Memory B cell (primary cell): Measurements from ENCODE around the gene COL28A1.

Experiments used
- ATAC-seq: fragments of 150-1000 bp; cut with Tn5 transposase; 2 replicates; pipeline ENCODE4 v1.10.0; 2021; ENCODE audit warnings: low read depth, mild to moderate bottlenecking, moderate library complexity
- DNase-seq, 2 donors: peaks; one replicate each; pipeline ENCODE4 v3.0.0; 2022; ENCODE audit warnings: low spot score in 2 of 2
- H3K27ac Mint-ChIP-seq: one replicate; pipeline ENCODE4 v1.8.0; 2022; ENCODE audit warnings: mild to moderate bottlenecking, moderate library complexity, mixed read lengths
- H3K27me3 Mint-ChIP-seq: one replicate; pipeline ENCODE4 v1.8.0; 2022; ENCODE audit warnings: mixed read lengths
- H3K36me3 Mint-ChIP-seq: one replicate; pipeline ENCODE4 v1.8.0; 2022; ENCODE audit warnings: mild to moderate bottlenecking, mixed read lengths
- H3K4me1 Mint-ChIP-seq: one replicate; pipeline ENCODE4 v1.8.0; 2022; ENCODE audit warnings: mixed read lengths
- H3K4me3 Mint-ChIP-seq: one replicate; pipeline ENCODE4 v1.8.0; 2022; ENCODE audit warnings: mild to moderate bottlenecking, moderate library complexity, mixed read lengths
- H3K9me3 Mint-ChIP-seq: one replicate; pipeline ENCODE4 v1.8.0; 2022; ENCODE audit warnings: mixed read lengths

The COL28A1 gene

GRCh38 chr7:7370076-7370475, 165.6 kb downstream of the COL28A1 start:
- no peak overlapping the region for H3K4me3 Mint-ChIP-seq
- DNase-seq (no peak), ATAC-seq (no peak)
- no peak overlapping the region for H3K27ac Mint-ChIP-seq
- peaks cover 4% of the 10 kb centered on the region for H3K4me1 Mint-ChIP-seq
- peaks cover 3% of the 10 kb centered on the region for H3K27me3 Mint-ChIP-seq
- H3K9me3 Mint-ChIP-seq: no peaks in the 10 kb centered on the region
- H3K36me3 Mint-ChIP-seq: no peaks in the 10 kb centered on the region

GRCh38 chr7:7369134-7369533, 166.5 kb downstream of the COL28A1 start:
- H3K4me1 Mint-ChIP-seq: peaks cover 4% of the 10 kb centered on the region
- DNase-seq (no peak), ATAC-seq (no peak)
- peaks cover 2% of the 10 kb centered on the region for H3K9me3 Mint-ChIP-seq
- no peak overlapping the region for H3K27ac Mint-ChIP-seq
- peaks cover 2% of the 10 kb centered on the region for H3K36me3 Mint-ChIP-seq
- no peak overlapping the region for H3K4me3 Mint-ChIP-seq
- peaks cover 6% of the 10 kb centered on the region for H3K27me3 Mint-ChIP-seq

GRCh38 chr7:7354674-7355073, 181.0 kb downstream of the COL28A1 start:
- ATAC-seq (no peak), DNase-seq (no peak)
- Mint-ChIP-seq H3K4me3 (no peak overlapping the region), H3K27ac (no peak overlapping the region), H3K27me3 (peaks cover 6% of the 10 kb centered on the region), H3K36me3 (no peaks in the 10 kb centered on the region), H3K4me1 (peaks cover 3% of the 10 kb centered on the region), H3K9me3 (peaks cover 2% of the 10 kb centered on the region)

GRCh38 chr7:7352845-7353244, 182.8 kb downstream of the COL28A1 start:
- no peak for ATAC-seq
- Mint-ChIP-seq H3K4me3 (no peak overlapping the region), H3K27me3 (peaks cover 7% of the 10 kb centered on the region), H3K9me3 (peaks cover 2% of the 10 kb centered on the region), H3K27ac (no peak overlapping the region), H3K36me3 (no peaks in the 10 kb centered on the region), H3K4me1 (peaks cover 3% of the 10 kb centered on the region)
- no peak for DNase-seq

- Mint-ChIP-seq H3K4me1 (peaks cover 3% of the 10 kb centered on the region), H3K9me3 (peaks cover 2% of the 10 kb centered on the region), H3K36me3 (no peaks in the 10 kb centered on the region), H3K27ac (no peak overlapping the region), H3K4me3 (no peak overlapping the region), H3K27me3 (peaks cover 7% of the 10 kb centered on the region)
- no peak for DNase-seq
- ATAC-seq: no peak
Measured at GRCh38 chr7:7351832-7352231, 183.8 kb downstream of the COL28A1 start.

GRCh38 chr7:7351156-7351555, 184.5 kb downstream of the COL28A1 start:
- H3K36me3 Mint-ChIP-seq: no peaks in the 10 kb centered on the region
- H3K27ac Mint-ChIP-seq: no peak overlapping the region
- H3K4me3 Mint-ChIP-seq: no peak overlapping the region
- peaks cover 3% of the 10 kb centered on the region for H3K4me1 Mint-ChIP-seq
- peaks cover 2% of the 10 kb centered on the region for H3K9me3 Mint-ChIP-seq
- DNase-seq (no peak), ATAC-seq (no peak)
- peaks cover 7% of the 10 kb centered on the region for H3K27me3 Mint-ChIP-seq

- DNase-seq (no peak), ATAC-seq (no peak)
- Mint-ChIP-seq H3K9me3 (peaks cover 2% of the 10 kb centered on the region), H3K27ac (no peak overlapping the region), H3K36me3 (no peaks in the 10 kb centered on the region), H3K4me1 (peaks cover 3% of the 10 kb centered on the region), H3K27me3 (peaks cover 10% of the 10 kb centered on the region), H3K4me3 (no peak overlapping the region)
Measured at GRCh38 chr7:7349156-7349555, 186.5 kb downstream of the COL28A1 start.

- no peak for ATAC-seq
- no peaks in the 10 kb centered on the region for H3K36me3 Mint-ChIP-seq
- H3K27ac Mint-ChIP-seq: no peak overlapping the region
- peaks cover 8% of the 10 kb centered on the region for H3K27me3 Mint-ChIP-seq
- peaks cover 2% of the 10 kb centered on the region for H3K9me3 Mint-ChIP-seq
- no peak for DNase-seq
- H3K4me1 Mint-ChIP-seq: peaks cover 3% of the 10 kb centered on the region
- H3K4me3 Mint-ChIP-seq: no peak overlapping the region
Measured at GRCh38 chr7:7347045-7347444, 188.6 kb downstream of the COL28A1 start.

- ATAC-seq (no peak), DNase-seq (no peak)
- Mint-ChIP-seq H3K9me3 (no peaks in the 10 kb centered on the region), H3K4me1 (no peaks in the 10 kb centered on the region), H3K27ac (no peak overlapping the region), H3K36me3 (no peaks in the 10 kb centered on the region), H3K27me3 (peaks cover 6% of the 10 kb centered on the region), H3K4me3 (no peak overlapping the region)
Measured at GRCh38 chr7:7344583-7344982, 191.1 kb downstream of the COL28A1 start.

GRCh38 chr7:7335909-7336308, 199.8 kb downstream of the COL28A1 start:
- ATAC-seq: no peak
- peaks cover 7% of the 10 kb centered on the region for H3K4me1 Mint-ChIP-seq
- H3K27me3 Mint-ChIP-seq: no peaks in the 10 kb centered on the region
- no peak for DNase-seq
- H3K9me3 Mint-ChIP-seq: no peaks in the 10 kb centered on the region
- H3K36me3 Mint-ChIP-seq: peaks cover 2% of the 10 kb centered on the region
- H3K27ac Mint-ChIP-seq: no peak overlapping the region
- no peak overlapping the region for H3K4me3 Mint-ChIP-seq

GRCh38 chr7:7335215-7335614, 200.5 kb downstream of the COL28A1 start:
- H3K4me1 Mint-ChIP-seq: peaks cover 10% of the 10 kb centered on the region
- no peaks in the 10 kb centered on the region for H3K27me3 Mint-ChIP-seq
- no peak for DNase-seq
- no peaks in the 10 kb centered on the region for H3K9me3 Mint-ChIP-seq
- no peak overlapping the region for H3K27ac Mint-ChIP-seq
- ATAC-seq: no peak
- no peak overlapping the region for H3K4me3 Mint-ChIP-seq
- H3K36me3 Mint-ChIP-seq: peaks cover 2% of the 10 kb centered on the region

GRCh38 chr7:7333610-7334009, 202.1 kb downstream of the COL28A1 start:
- ATAC-seq: no peak
- peaks cover 2% of the 10 kb centered on the region for H3K36me3 Mint-ChIP-seq
- no peak for DNase-seq
- H3K27ac Mint-ChIP-seq: no peak overlapping the region
- no peak overlapping the region for H3K4me3 Mint-ChIP-seq
- H3K27me3 Mint-ChIP-seq: no peaks in the 10 kb centered on the region
- H3K4me1 Mint-ChIP-seq: peaks cover 17% of the 10 kb centered on the region
- H3K9me3 Mint-ChIP-seq: no peaks in the 10 kb centered on the region

- H3K27me3 Mint-ChIP-seq: no peaks in the 10 kb centered on the region
- H3K4me3 Mint-ChIP-seq: no peak overlapping the region
- no peak for ATAC-seq
- peaks cover 2% of the 10 kb centered on the region for H3K36me3 Mint-ChIP-seq
- no peak for DNase-seq
- H3K9me3 Mint-ChIP-seq: no peaks in the 10 kb centered on the region
- no peak overlapping the region for H3K27ac Mint-ChIP-seq
- peaks cover 17% of the 10 kb centered on the region for H3K4me1 Mint-ChIP-seq
Measured at GRCh38 chr7:7331523-7331922, 204.2 kb downstream of the COL28A1 start.

- H3K27ac Mint-ChIP-seq: no peak overlapping the region
- no peaks in the 10 kb centered on the region for H3K9me3 Mint-ChIP-seq
- peaks cover 15% of the 10 kb centered on the region for H3K4me1 Mint-ChIP-seq
- H3K4me3 Mint-ChIP-seq: no peak overlapping the region
- DNase-seq (no peak), ATAC-seq (no peak)
- no peaks in the 10 kb centered on the region for H3K27me3 Mint-ChIP-seq
- H3K36me3 Mint-ChIP-seq: no peaks in the 10 kb centered on the region
Measured at GRCh38 chr7:7330997-7331396, 204.7 kb downstream of the COL28A1 start.

GRCh38 chr7:7329326-7329725, 206.3 kb downstream of the COL28A1 start:
- peaks cover 18% of the 10 kb centered on the region for H3K4me1 Mint-ChIP-seq
- H3K27ac Mint-ChIP-seq: no peak overlapping the region
- DNase-seq: no peak

More at GRCh38 chr7:7329326-7329725, 206.3 kb downstream of the COL28A1 start:
- Mint-ChIP-seq H3K9me3 (no peaks in the 10 kb centered on the region), H3K4me3 (no peak overlapping the region), H3K36me3 (no peaks in the 10 kb centered on the region), H3K27me3 (no peaks in the 10 kb centered on the region)
- ATAC-seq: no peak
